GM23338 (cell line): Measurements from ENCODE around the gene DNAJB8.

Experiments
- CREB1 ChIP-seq: fragments of 250-450 bp; sonication (Bioruptor Pico); IDR thresholded peaks from 2 replicates; pipeline ENCODE4 v1.5.0; 2020; ENCODE audit warnings: low read depth, mild to moderate bottlenecking, moderate library complexity
- EZH2 ChIP-seq: fragments of 200-600 bp; sonication (generic); IDR thresholded peaks from one replicate; pipeline ENCODE4 v1.8.0; 2017; ENCODE audit warnings: antibody characterized with exemption, mild to moderate bottlenecking, low read depth; ENCODE audit not compliant: unreplicated experiment
- EZH2phosphoT487 ChIP-seq: fragments of 200-600 bp; sonication (generic); IDR thresholded peaks from one replicate; pipeline ENCODE4 v1.8.1; 2018; ENCODE audit warnings: antibody characterized with exemption; ENCODE audit not compliant: unreplicated experiment
- POLR2AphosphoS5 ChIP-seq: IDR thresholded peaks from 2 replicates; pipeline ENCODE4 v1.6.1; 2016; ENCODE audit warnings: antibody characterized with exemption, low read depth
- STAT1 ChIP-seq: IDR thresholded peaks from one replicate; pipeline ENCODE4 v1.6.1; 2016; ENCODE audit warnings: antibody characterized with exemption; ENCODE audit not compliant: unreplicated experiment
- TF ChIP-seq, protein P1 (sequence below), 2 experiments: fragments of 200-600 bp in 1 of 2; sonication (generic) in 1 of 2; conservative IDR thresholded peaks; 2 replicates each; pipeline versions ENCODE4 v1.5.1 to v1.6.1; 2016 to 2017; ENCODE audit warnings: antibody characterized with exemption in 2 of 2, low read depth in 2 of 2, mild to moderate bottlenecking in 2 of 2, moderate library complexity in 1 of 2
- TF ChIP-seq, protein P2 (sequence below): IDR thresholded peaks from one replicate; pipeline ENCODE4 v1.6.1; 2018; ENCODE audit warnings: antibody characterized with exemption; ENCODE audit not compliant: unreplicated experiment
- TF ChIP-seq, protein P3 (sequence below): IDR thresholded peaks from 2 replicates; pipeline ENCODE4 v1.6.1; 2016; ENCODE audit warnings: antibody characterized with exemption

DNA sequence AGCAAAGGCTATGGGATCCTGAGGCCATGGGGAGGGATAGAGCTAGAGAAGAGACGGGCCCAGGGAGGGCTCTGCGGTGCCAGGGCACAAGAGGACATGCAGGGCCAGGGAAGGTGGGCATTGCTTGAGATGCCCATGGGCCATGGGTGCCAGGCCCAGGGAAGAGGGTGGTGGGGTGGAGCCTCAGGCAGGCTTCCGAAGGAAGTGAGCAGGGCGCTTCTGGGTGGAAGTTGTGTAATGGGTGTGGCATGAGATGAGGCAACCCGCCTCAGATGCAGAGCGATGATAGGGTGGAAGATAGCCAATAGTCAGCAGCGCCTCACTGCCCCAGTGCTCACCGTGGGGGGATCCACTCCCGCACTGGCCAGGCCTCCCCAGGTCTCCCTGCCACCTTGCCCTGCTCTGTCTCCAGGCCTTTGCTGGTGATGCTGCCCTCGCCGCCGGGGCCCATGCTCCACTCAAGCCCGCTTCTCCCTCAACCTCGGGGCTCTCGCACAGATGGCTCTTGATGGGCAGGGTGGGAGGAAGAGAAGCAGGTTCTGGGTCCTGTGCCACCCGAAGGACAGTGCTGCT, 51.4 kb downstream of the DNAJB8 start:
- TF ChIP-seq, protein P1, sequence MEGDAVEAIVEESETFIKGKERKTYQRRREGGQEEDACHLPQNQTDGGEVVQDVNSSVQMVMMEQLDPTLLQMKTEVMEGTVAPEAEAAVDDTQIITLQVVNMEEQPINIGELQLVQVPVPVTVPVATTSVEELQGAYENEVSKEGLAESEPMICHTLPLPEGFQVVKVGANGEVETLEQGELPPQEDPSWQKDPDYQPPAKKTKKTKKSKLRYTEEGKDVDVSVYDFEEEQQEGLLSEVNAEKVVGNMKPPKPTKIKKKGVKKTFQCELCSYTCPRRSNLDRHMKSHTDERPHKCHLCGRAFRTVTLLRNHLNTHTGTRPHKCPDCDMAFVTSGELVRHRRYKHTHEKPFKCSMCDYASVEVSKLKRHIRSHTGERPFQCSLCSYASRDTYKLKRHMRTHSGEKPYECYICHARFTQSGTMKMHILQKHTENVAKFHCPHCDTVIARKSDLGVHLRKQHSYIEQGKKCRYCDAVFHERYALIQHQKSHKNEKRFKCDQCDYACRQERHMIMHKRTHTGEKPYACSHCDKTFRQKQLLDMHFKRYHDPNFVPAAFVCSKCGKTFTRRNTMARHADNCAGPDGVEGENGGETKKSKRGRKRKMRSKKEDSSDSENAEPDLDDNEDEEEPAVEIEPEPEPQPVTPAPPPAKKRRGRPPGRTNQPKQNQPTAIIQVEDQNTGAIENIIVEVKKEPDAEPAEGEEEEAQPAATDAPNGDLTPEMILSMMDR (conservative IDR thresholded peaks at IDR 0.05; ENCODE audit: low read depth in 2 of 2): no peak
- TF ChIP-seq, protein P2, sequence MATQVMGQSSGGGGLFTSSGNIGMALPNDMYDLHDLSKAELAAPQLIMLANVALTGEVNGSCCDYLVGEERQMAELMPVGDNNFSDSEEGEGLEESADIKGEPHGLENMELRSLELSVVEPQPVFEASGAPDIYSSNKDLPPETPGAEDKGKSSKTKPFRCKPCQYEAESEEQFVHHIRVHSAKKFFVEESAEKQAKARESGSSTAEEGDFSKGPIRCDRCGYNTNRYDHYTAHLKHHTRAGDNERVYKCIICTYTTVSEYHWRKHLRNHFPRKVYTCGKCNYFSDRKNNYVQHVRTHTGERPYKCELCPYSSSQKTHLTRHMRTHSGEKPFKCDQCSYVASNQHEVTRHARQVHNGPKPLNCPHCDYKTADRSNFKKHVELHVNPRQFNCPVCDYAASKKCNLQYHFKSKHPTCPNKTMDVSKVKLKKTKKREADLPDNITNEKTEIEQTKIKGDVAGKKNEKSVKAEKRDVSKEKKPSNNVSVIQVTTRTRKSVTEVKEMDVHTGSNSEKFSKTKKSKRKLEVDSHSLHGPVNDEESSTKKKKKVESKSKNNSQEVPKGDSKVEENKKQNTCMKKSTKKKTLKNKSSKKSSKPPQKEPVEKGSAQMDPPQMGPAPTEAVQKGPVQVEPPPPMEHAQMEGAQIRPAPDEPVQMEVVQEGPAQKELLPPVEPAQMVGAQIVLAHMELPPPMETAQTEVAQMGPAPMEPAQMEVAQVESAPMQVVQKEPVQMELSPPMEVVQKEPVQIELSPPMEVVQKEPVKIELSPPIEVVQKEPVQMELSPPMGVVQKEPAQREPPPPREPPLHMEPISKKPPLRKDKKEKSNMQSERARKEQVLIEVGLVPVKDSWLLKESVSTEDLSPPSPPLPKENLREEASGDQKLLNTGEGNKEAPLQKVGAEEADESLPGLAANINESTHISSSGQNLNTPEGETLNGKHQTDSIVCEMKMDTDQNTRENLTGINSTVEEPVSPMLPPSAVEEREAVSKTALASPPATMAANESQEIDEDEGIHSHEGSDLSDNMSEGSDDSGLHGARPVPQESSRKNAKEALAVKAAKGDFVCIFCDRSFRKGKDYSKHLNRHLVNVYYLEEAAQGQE: no peak
- TF ChIP-seq EZH2phosphoT487 (no peak), CREB1 (no peak), POLR2AphosphoS5 (no peak), EZH2 (no peak), STAT1 (no peak)
- TF ChIP-seq, protein P3, sequence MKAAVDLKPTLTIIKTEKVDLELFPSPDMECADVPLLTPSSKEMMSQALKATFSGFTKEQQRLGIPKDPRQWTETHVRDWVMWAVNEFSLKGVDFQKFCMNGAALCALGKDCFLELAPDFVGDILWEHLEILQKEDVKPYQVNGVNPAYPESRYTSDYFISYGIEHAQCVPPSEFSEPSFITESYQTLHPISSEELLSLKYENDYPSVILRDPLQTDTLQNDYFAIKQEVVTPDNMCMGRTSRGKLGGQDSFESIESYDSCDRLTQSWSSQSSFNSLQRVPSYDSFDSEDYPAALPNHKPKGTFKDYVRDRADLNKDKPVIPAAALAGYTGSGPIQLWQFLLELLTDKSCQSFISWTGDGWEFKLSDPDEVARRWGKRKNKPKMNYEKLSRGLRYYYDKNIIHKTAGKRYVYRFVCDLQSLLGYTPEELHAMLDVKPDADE: no peak
